Stimulated activated CD4-positive, alpha-beta T cell treated with anti-CD3 and anti-CD28 coated beads, Interleukin-15, amount 100 ng/mL, for 48 hours (primary cell): ENCODE measurements around the gene SYPL2.
"Not testable (repeated sequence)": the region's sequence is repeated elsewhere in the genome, so short reads cannot be mapped to it uniquely, and the experiment has no call there.

ENCODE experiments used
- DNase-seq, 2 donors: peaks; one replicate each; pipeline ENCODE4 v3.0.0-alpha.2; 2020; ENCODE audit warnings: low read depth in 2 of 2

The SYPL2 gene

DNA sequence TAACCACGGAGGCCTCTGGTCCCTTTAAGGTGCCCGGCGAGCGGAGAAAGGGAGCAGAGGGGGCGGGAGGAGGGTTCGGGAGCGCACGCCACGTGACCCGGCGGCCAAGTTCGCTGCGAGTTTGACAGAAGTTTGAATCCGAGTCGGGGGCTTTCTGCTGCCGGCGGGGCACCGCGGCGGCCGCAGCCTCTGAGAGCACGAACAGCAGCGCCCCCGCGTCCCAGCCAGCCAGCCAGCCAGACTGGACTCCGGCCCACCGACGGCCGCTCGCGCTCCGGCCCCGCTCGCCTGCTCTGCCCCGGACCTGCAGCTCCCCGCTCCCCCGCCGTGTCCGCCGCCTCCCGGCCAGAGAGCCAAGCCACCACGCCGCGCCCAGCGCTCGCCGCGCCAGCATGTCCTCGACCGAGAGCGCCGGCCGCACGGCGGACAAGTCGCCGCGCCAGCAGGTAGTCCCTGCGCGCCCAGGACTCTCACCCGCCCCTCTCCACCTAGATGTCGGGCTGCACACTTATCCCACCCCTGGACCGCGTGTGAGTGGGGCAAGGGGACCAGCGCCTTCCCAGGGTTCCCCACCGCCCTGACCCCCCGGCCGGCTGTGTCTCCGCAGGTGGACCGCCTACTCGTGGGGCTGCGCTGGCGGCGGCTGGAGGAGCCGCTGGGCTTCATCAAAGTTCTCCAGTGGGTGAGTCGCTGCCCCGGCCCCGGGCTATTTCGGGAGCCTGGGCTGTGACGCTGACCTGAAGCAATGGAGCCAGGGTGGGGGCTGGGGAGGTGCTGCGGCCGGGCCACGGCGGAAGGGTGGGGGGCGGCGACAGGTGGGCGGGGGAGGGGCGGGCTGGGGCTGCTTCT, at the start of gene SYPL2:
Gene SYPL2, plus strand, starts transcription at position 95 of the 849 bp plus-strand sequence. Its CDS starts 298 bp downstream, at position 393.
- DNase-seq: no peak

DNA sequence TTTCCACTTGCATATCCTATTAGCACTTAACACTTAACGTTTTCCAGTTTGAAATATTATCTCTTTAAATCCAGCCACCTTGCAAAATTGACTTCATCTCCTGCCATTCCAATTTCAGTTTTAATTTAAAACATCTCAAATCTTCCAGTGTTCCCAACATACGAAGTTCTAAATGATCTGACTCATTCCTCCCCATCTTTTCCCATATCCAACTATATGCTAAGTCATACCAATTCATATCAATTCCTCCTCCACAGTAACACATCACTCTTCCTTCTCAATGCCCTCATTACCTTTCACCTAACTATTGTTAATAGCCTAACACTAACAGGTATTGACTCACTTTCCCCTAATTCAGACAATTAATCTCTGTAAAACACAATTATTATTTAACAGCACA, 42.8 kb upstream of the SYPL2 start:
- no peak for DNase-seq

DNA sequence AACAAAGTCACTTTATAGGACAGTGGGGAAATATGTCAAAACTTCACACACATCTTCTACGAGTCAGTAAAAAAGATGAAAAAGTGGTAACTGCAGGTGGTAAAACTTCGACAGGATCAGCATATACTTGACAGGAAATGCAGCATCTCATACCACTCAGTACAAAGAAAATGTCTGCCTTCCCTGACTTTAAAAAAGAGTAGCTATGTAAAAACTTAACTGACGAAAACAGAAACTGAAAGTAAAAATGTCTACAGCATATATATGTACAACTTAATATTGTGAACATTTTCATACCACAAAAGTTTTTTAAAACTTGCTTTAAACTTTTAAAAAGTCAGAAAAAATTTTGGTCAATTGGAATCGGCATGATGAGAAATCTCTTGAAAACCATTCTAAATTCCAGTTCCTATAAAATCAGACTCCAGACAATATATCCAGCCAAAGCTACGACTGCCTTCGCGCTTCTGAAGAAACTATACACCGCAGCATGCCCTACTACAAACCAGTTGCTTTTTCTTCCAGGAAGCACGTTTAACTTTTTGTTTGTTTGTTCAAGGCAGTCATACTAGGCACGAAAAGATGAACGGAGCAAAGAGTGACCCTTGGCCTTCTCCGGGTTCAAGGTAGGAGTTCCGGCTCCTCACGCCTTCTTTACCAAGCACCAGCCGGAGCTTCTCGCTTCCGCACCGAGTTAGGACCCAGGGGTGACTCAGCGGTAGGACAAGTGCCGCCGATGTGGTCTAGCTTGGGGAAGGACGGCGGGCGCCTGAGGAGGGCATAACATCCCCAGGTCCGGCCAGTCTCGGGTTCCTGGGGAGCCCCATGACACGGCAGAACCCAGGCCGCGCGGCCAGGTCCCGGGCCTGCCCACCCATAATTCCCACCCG, 40.7 kb upstream of the SYPL2 start:
- peak; percentile 51 to 63 for DNase-seq

DNA sequence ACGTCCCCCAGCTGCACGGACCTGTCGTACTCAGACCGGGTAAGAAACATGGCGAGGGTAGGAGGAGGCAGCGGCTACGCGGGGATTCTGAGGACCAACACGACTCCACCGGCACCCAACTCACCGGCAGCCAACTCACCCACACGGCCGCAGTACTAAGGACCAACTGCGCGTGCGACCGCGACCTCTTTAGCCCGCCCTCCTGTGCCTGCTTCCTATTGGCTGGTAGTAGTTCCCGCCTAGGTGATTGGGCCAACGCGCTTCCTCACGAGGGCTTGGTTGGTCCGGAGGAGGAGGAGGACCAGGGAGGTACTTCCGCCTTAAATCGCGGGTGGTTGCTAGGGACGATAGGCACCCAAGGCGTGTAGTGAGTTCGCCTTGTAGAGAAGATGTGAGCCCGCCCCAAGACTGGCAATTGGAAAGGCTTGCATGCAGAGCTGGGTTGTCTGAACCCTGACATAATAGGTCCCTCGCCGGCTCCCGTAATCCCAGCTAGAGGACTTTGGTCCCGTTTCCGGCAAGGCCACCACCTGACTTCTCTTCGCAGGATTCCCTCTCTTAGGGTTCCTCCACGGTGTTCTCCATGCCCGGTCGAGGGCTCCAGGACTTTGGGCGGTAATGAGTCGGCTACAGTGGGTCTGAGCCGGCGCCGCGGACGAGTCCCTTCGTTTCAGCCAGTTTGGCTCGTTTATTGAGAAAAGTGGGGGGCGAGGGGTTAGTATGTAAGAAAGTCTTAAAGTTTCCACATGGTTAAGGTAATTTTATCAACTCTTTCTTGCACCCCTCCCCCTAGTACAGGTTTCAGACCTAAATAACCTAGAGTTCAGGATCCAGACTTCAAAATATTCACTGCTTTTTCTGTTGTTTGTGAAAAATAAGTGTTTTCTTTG, 39.8 kb upstream of the SYPL2 start, which contains the start of gene PSMA5:
Gene PSMA5, minus strand, starts transcription at position 168 of the 890 bp plus-strand sequence. Its CDS starts 118 bp downstream, at position 50.
- DNase-seq: peak; percentile 94 to 96

DNA sequence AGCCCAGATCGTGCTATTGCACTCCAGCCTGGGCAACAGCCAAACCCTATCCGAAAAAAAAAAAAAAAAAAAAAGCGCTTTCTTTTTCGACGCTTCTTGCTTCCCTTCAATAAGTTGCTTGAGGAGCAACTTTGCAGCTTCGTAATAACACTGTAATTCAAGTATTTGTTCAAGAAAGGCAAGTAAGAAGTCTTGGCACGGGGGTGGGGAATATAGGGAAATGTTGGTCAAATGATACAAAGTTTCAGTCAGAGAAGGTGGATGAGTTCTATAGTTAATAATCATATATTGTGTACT, 39.2 kb upstream of the SYPL2 start:
- DNase-seq: no peak

DNA sequence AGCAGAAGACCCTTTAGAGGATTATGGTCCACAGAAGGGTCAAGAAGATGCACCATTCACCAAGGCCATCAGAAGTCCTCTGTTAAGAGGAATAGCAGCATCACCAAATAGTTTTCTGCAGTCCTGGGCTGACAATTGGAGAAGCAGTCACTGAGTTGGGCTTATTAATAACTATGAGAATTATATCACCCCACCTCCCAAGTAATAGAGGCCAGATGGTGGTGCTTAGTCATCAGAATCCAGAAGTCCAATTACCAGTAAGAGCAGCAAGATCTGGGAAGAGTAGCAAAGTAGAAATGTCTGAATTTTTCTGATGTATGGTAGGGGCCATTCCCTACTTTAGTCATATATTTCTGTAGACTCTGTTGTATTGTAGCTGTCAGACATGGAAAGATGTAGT, 34.0 kb upstream of the SYPL2 start:
- no peak for DNase-seq

DNA sequence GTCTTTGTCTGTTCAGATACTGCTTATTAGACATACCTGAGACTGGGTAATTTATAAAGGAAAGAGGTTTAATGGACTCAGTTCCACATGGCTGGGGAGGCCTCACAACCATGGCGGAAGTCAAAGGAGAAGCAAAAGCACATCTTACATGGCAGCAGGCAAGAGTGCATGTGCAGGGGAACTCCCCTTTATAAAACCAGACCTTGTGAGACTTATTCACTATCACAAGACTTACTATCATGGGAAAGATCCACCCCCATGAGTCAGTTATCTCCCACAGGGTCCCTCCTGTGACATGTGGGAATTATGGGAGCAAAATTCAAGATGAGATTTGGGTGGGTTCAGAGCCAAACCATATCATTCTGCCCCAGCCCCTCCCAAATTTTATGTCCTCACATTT, 33.0 kb upstream of the SYPL2 start:
- no peak for DNase-seq

DNA sequence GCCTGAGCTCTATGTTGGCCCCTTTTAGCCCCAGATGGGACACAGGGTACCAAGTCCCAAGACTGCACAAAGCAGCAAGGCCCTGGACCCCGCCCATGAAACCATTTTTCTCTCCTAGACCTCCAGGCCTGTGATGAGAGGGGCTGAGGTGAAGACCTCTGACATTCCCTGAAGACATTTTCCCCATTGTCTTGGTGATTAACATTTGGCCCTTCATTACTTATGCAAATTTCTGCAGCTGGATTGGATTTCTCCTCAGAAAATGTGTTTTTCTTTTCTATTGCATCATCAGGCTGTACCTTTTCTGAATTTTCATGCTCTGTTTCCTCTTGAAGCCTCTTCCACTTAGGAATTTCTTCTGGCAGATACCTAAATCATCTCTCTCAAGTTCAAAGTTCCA, 31.9 kb upstream of the SYPL2 start:
- DNase-seq: no peak

DNA sequence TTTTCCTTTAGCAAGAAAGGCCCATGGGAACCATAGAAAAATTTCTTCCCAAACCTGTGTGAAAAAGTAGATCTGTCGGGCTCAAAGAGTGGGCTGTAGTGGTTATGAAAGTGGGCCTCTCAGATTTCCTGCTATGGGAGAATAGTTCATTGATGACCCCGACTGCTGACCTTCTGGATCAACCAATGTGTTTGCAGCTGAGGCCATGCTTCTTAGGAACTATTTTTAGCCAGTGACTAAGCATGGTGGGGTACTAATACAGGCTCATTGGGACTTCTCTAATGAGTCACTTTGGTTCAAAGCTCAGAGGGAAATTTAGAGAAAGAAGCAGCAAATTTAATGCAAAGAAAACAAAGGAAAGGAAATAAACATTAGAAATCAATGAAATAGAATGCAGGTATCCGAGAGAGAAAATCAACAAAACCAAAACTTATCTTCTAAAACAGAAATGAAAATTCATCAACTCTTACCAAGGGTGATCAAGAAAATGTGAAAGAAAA, 27.5 kb upstream of the SYPL2 start:
- no peak for DNase-seq

DNA sequence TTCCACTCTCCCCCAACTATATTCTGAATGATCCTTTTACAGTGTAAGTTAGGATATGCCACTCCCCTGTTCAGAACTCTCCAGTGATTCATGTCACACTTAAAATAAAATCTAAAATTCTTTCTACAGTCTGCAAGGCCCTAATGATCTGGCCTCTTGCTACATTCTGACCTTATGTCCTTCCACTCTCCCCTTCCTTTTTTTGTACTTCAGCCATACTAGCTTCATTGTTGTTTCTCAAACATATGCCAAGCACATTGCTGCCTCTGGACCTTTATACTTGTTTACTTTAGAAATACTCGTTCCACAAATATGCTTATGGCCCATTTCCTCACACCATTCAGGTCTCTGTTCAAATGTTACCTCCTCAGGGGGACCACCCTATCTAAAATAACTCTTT, 25.3 kb upstream of the SYPL2 start:
- DNase-seq: no peak

DNA sequence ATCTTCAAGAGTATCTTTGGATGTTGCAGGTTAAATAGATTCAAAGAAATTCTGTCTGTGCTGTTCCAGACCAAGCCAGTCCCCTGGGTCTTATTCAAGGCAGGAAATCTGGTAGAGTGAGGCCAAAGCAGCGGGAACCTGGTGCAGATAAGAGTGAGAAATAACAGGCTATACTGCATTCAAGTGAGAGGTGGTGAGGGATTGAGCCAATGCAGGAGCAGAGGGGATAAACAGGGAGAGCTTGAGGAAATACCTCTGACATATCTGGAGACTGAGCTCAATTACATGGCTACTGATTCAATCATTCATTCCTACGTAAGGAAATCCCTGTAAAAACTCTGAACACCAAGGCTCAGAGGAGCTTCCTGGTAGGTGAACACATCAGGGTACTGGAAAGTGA, 22.9 kb upstream of the SYPL2 start:
- DNase-seq: no peak

DNA sequence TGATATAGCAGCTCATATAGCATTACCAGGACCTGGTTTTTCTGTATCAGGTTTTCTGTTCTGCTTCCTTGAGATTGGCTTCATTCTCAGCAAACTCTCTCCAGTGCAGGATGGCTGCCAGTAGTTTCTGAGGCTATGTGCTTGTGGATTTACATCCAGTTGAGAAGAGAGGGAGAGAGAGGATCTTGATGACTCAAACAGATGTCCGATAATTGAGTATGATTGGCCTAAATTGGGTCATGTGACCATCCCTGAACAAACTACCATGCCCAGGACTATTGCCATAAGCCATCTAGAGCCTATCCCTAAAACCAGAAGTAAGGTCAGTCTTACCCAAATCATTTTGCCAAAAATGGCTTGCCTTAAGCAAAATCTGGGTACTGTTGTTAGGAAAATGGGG, 22.0 kb upstream of the SYPL2 start:
- no peak for DNase-seq

DNA sequence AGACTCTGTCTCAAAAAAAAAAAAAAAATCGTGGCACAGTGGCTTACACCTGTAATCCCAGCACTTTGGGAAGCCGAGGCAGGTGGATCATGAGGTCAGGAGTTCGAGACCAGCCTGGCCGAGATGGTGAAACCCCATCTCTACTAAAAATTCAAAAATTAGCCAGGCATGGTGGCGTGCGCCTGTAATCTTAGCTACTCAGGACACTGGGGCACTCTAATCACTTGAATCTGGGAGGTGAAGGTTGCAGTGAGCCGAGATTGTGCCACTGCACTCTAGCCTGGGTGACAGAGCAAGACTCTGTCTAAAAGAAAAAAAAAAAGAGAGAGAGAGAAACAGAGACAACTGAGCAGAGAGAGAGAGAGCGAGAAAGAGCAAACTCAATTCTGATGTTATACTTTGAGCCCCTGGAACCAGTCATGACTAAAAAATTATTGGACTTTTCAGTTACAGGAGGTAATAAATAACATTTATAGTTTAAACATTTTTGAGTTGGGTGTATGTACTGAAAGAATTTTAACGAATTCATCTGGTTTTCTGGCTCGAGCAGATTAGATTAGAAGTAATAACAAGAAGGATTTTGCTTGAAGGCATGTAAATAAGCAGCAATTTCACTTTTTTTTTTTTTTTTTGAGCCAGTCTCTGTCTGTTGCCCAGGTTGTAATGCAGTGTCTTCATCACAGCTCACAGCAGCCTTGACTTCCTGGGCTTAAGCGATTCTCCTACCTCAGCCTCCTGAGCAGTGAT, 20.2 kb upstream of the SYPL2 start:
- DNase-seq: not testable (repeated sequence)

DNA sequence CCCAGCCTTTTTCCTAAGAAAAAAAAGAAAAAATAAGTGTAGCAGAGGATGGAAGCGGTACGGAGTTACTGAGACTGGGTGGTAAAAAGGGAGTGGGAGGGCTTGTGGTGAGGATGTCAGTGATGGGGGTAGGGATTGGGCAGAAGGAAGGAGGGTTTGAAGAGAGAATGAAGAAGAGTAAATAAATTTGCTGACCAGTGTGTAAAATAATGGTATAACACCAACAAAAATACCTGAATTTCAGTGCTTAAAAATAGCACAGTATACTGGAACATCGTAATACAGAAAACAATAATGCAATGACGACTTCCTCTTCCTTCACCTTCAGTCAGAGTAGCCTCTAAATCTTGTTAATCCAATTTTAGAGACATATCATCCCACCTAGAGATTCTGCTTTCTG, 18.8 kb upstream of the SYPL2 start:
- no peak for DNase-seq

DNA sequence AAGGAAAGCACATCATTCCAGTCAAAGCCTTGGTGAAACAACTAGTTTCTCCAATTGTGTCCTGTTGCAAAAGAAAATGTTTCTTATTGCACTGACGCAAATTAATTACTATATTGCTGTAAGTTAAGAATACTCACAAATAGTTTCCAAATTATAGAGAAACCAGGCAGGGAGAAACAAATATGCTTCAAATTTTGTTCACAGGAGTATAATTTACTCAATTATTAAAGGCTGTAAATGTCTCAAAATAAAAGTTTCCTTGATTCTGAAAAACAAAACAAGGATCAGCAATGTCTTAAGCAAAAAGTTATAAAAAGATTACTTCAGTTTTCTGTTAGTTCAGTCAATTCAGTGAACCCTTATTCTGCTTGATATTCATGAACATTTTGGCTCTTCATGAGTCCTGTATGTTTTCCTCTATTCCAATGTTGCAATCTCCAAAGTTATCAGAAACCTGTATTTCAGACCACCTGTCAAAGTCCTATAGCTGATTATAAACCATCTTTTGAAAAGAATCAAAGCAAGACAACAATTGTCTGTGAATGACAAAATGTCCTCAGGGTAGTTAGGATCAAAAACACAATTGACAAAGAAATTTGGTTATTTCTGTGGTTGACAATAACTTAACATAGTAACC, 11.7 kb upstream of the SYPL2 start:
- no peak for DNase-seq

DNA sequence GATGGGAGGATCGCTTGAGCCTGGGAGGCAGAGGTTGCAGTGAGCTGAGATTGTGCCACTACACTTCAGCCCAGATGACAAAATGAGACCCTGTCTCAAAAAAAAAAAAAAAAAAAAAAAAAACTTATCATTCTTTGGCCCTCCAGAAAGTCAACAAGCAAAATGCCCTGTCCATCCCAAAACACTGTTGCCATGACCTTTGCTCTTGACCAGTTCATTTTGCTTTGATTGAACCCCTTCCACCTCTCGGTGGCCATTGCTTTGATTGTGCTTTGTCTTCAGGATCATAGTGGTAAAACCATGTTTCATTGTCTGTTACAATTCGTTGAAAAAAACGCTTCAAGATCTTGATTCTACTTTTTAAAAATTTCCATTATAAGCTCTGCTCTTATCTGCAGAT, 8.5 kb upstream of the SYPL2 start:
- DNase-seq: no peak

DNA sequence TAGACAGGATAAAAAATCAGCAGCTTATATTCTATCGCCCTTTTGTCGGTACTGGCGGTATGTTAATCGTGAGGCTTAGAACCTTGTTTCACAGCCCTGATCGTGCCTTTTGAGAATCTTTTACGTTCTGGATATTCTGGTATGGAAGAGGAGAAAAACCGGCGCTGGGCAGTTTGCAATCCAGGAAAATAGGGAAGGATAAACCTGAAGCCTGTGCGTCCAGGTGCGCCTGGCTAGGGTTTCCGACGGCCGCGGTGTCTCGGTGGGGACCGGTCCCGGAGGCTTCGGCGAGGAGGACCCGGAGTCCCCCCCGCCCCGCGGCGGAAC, 258 bp upstream of the SYPL2 start:
- no peak for DNase-seq

DNA sequence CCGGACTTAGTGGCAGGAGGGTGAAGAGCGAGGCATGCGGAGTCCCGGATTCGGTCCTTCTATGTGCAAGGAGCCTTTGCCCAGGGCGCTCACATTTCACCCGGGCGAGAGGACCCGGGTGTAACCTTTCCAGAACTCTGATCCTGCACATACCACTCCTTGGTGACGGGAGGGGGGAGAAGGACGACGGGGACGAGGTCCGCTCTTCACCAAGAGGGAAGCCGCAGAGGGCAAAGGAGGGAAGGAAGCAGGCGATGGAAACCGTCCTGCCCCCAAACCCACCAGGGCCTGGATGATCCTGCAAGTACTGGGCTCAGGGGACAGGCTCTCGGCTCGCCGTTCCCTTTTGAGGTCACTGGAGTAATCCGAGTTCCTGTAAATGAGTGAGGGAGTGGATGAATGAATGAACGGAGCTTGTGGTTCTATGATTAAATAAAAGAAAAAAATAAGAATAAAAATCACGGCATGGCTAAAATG, 993 bp downstream of the SYPL2 start:
- no peak for DNase-seq

DNA sequence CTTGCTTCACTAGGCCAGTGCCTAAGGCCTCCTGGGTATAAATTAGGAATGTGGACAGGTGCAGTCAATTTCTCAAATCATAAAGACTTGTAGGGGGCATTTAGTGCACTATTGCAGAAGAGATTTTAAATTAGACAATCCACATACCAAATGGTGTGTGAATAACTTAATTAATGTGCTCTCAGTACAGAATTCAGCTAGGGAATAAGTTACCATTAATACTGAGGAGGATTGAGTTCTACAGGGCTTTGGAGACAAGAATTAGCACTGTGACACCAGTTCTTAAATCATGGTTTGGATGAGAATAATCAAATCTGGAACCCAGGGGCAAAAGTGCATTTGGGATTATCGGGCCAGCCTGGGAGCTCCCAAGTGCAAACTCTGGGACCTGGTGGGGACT, 1.7 kb downstream of the SYPL2 start:
- DNase-seq: no peak

DNA sequence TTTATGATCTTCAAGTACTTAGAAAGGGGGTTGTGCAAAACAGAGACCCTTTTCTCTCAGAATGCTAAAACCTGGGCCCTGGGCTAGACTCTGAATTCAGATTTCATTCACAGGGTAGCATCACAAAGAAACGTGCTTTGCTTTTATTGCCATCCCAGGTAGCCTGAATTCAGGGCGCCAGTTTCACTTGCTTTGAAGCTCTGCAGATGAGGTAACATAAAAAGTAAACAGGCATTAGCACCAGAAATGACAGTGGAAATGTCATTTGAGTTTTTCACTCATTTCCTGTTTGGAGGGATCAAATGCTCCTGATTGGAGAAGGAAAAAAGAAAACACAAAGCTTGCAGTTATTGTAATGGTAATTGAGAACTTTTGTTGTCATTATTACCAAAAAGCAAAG, 2.6 kb downstream of the SYPL2 start:
- no peak for DNase-seq

DNA sequence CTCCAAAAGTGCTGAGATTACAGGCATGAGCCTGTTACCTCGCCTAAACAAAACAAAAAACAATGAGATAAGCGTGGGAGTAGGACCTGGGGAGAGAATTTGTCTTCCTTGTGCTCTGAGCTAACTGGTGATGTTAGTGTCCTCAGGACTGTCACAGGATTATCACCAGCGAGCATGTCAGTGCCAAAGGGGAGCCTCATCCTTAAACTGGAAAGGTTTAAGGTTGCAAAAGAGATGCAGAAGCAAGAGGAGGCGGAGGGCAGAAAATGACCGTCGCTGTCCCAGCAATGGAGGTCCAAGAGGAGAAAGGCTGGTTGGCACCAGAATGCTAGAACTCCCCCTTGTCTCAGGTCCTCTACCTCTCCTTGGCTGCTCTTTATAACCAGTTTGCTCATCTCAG, 3.9 kb downstream of the SYPL2 start:
- DNase-seq: no peak
